GM18867 (cell line): ENCODE results near the gene HYDIN.
"Not testable (repeated sequence)": the region's sequence is repeated elsewhere in the genome, so short reads cannot be mapped to it uniquely, and the experiment has no call there.

Experiments
- ATAC-seq: cut with Tn5 transposase; IDR thresholded peaks from one replicate; pipeline ENCODE4 v1.9.1; 2021; ENCODE audit warnings: mild to moderate bottlenecking, moderate library complexity; ENCODE audit not compliant: unreplicated experiment

HYDIN gene

DNA sequence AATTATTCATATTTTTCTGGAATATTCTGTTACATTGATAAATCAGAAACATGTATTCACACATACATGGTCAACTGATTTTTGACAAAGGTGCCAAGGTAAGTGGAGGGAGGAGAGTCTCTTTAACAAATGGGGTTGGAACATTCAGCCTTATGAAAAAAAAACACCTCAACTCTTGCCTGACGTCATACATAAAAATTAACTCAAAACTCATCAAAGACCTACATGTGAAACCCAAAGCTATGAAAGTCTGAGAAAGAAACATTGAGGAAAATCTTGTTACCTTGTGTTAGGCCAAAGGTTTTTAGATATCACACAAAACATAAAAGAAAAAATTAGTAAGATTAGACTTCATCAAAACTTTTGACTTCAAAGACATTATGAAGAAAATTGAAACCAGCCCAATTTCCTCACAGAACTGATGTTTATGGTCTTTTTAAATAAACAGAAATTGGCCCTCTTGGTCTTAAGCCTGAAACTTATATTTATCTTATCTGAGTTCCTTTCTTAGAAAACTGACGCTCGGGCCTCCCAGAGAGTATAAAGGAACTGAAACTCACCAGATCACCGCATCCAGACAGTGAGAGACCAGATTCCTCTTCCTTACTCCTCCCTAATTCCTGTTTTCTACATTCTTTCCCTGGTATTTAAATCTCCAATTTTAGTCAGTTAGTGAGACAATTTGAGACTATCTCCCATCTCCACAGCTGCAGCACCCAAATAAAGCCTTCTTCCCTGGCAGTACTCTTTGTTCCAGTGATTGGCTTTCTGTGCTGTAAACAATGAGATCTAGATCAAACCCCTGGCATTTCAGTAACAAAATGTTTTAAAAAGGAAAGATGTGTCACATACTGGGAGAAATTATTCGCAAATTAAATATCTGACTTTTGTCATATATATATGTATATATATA lies 4.0 kb downstream of the HYDIN start:
- ATAC-seq = no peak

DNA sequence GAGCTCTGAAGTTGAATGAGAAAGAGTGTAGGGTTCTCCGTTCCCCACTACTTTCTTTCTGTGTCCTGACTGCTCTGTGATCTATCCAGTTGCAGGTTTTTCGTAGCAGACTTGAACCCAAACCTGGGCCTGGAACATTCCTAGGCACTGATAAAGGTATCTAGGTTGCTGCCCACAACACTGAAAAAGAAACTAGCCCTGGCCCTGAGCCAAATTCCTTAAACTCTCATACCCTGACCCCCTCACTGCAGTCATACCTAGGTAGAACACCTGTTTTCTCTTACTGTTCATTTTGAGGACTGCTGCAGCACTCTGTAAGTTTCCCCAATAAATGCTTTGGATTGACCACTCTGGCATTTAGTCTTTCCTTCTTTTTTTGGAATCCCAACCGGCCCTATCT lies 5.4 kb downstream of the HYDIN start:
- ATAC-seq = no peak

DNA sequence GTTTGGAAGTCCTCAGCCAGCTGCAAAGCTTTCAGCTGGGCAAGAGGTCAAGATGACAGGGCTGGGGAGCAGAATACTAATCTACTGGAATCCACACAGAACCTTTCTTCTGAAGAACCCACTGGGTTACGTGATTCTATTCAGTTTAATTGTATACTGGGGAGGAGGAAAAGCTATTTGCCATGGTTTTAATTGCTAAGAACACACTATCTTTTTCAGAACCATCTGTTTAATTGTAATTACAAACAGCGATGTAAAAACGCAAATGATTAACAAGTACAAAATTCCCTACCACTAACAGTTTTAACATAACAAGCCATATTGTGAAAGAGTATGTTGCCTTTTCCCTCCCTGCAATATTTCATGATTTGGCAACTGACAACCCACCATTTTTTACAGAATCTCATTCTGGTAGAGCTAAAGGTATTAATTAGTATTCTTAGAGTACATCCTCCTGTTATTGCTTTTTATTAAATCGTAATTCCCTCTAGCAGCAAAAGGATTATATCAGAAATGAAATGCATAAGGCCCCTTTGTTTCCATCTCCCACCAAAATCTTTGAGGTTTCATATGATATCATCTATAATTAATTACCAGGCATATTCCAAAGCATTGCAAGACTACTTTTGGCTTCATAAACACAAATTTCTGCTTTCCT lies 12.1 kb downstream of the HYDIN start:
- ATAC-seq = no peak

DNA sequence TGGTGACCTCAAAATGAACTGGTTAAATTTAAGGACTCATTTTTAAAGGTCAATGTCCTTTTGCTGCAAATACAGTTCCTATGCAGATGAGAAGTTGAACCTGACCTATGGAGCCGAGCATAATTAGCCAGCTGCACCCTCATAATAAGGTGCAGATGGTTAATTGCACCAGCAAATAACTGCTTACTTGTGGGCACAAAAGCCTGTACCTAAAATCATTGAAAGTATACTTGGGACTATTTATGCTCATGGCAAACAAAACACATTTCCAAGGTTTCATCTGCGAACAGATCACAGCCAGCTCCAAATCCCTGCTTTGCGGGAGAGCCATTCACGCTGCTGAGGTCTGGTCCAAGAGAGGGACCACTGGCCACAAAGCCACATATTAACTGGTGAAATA lies 13.0 kb downstream of the HYDIN start:
- ATAC-seq = no peak

DNA sequence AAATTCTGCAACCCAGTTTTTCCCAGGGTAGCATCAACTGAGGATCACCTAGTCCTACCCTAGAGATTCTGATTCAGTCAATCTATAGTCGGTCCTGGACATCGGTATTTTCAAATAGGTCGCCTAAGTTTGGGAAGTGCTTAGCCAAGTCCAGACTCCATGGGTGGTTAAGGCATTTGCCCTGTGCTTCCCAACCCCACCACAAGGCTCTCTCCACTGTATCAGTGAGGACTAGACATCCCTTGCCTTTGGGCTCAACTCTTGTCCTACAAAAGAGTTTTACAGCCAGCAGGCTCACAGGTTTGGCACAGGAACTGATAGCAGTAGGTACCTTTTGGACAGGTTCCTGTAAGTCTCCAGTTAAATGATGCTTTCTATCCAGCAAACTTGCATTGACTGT lies 13.8 kb downstream of the HYDIN start:
- no peak for ATAC-seq

DNA sequence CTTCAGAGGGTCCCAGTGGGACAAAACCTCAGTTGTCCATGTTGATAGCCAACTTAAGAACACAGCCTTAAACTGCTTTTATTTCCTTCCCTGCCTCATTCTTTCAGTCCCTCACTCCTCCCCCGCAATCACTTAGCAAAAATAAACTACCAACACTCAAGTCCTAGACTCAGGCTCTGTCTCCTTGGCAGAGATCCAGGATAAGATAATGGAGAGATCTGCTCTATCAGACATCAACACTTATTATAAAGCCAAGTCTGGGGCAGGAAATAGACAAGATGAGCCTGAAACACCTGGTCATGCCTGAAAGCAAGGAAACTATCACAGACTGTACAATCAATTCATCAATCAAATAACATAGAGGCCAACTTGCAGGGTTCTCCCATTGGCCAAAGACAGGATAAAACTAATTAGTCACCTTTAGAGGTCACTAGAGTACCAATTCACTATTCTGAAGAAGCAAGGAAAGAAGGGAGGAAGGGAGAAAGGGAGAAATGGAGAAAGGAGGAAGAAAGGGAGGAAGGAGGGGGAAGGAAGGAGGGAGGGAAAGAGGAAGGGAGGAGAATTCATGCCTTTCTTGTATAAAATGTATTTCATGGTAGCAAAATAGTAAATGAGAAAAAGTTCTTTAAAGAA lies 15.7 kb downstream of the HYDIN start:
- ATAC-seq = no peak

DNA sequence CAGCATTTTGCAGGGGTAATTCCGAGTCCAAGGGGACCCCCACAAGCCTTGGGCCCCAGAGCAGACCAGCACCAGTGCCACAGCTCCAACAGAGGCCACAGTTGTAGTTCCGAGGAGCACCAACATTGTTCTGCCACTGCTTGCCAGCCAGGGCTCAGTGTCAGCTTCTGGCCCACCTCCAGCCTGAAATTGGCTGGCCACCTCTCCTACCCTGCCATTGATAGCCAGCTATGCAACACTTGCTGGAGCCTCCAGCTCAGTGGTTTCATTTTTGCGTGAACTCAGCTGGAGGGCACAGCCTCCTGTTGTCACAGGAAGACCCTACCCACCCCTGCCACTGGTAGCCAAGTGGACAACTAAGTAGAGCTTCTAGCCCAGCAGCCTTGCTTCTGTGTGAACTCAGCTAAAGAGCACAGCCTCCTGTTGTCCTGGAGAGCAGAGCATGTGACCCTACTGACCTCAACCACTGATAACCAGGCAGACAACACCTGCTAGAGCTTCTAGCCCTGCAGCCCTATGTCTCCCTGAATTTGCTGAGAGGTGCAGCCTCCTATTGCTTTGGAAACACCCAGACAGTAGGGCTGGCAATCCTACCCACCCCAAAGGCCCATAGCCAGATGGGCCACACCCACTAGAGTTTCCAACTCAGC lies 24.9 kb downstream of the HYDIN start:
- no peak for ATAC-seq

DNA sequence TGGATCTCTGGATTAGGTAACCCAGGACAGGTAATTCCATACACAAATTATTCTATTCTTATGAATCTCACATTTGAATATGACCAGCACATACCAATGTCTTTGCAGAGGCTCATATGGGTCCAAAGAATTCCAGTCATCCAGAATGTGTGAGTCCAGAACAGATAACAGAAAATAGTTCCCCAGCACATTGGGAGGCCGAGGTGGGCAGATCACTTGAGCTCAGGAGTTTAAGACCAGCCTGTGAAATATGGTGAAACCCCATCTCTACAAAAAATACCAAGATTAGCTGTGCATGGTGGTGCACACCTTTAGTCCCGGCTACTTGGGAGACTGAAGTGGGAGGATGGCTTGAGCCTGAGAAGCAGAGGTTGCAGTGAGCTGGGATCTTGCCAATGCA lies 26.9 kb downstream of the HYDIN start:
- ATAC-seq = no peak

DNA sequence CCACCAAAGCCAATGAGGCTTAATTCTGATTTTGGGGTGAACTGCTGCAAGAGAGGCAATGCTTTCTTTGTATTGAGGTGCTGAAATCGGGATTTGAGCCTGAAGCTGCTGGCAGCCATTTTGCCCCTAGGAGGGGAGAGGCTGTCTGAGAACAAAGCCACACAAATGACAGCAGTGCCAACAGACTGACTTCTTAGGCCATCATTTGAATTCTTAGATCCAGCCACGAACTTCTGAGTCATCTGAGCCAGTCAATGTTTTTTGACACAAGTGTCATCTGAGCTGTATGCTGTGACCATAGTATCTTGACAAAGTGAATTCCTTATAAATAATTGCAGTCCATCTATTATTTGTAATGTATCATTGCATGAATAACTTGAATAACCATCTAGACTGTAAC lies 29.0 kb downstream of the HYDIN start:
- ATAC-seq = no peak

DNA sequence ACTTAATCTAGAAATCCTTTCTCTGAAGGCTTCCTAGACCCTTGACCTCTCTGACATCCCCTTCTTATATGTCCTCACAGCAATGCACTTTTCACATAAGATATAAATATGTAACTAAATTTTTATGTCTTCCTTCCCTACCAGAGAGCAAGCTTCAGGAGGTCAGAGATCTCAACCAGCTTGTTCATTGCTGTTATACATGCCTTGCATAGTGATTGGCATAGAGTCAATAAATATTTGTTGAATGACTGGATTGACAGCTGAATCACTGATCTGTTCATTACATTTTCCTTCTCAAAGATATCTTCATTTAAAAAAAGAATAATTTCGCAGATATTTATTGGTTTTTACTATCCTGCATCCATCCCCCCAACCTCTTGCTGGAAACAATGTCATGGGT lies 29.5 kb downstream of the HYDIN start:
- ATAC-seq = no peak

DNA sequence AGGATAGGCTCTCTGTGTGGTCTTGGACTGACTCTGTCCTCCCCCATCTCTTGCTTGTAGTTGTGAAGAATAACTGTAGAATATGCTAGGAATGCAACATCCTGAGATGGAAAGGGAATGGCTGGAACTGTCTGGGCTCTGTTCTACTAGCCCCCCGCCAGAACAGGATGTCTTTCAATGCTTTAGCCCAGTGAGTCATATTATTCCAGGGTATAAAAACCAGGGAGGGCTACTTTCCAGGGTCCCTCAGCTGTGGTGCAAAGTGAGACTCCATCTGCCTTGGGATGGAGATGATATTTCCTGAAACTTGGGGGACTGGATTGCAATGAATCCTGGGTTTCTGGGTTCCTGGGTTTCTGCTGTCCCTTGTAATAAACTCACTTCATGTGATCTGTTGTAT lies 32.1 kb downstream of the HYDIN start:
- no peak for ATAC-seq

DNA sequence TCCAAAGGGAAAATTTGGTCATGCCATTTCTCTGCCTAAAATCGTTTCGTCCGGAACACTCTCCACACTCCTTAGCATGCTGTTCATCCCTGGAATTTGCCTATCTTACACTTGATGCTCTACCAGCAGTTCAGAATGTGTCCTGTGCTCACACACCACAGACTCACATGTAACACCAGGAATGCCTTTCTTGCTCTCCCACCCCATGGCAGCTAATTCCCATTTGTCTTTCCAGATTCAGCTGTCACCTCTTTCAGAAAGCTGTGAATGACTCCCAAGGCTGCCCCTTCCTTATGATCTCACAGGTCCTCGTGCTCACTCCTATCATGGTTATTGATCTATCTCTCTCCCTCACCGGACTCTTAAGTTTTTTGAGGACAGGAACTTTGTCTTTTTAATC lies 38.1 kb downstream of the HYDIN start:
- no peak for ATAC-seq

DNA sequence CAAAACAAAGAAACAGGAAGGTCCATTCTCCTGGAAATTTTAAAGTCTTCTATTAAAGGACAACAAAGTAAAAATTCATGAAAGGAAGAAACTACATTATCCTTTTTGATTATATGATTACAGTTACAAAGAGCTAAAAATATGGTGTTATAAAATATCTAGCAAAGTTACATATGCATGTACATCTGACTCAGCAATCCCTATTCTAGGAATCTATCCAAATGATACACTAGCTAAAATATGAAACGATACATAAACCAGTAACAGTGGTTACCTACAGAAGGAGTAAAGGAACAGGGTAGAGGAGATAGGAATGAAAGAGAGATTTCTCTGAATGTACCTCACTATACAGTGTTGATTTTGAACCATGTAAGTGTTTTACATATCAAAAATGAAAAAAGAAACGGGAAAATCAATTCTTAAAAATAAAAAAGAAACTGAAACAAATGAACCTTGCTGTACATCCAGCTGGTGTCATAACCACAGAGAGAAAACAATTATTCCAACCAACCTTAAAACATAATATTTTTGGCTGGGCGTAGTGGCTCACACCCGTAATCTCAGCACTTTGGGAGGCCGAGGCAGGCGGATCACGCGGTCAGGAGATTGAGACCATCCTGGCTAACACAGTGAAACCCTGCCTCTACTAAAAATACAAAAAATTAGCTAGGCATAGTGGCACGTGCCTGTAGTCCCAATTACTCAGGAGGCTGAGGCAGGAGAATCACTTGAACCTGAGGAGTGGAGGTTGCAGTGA lies 41.4 kb downstream of the HYDIN start:
- no peak for ATAC-seq

DNA sequence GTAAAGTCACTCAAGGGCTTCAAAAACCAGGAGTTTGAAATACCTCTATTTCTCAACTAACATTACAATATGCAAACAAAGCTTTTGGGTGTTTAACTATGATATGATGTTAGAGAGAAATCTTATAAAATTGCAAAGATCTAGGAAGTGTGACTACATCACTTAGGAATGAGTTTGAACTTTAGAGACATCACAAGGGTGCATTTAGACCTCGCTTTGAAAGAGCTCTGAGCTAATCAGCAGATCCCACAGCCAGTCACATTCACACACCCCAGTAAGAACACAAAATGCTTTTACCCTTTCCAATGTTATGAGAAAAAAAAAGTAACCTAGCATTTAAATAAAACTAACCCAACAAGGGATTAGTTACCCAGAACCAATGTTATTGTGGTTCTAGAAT lies 45.2 kb downstream of the HYDIN start:
- no peak for ATAC-seq

DNA sequence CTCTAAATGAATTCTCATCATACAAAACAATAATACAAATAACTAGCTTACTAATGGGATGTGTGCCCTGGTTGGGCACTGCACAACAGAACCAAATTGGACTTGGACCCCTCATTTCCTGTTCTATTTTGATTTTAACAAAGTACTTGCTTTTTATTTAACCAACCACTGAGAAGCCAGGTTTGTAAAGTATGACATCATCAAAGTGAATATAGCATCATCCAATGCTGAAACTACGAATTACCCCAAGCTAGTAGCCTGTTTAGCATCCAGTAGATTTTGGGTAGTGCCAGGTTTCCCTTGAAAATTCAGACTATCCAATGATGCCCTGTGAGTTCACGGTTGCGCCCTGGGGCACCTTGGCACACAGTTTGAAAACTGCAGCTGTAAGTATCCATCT lies 51.0 kb downstream of the HYDIN start:
- ATAC-seq = no peak

DNA sequence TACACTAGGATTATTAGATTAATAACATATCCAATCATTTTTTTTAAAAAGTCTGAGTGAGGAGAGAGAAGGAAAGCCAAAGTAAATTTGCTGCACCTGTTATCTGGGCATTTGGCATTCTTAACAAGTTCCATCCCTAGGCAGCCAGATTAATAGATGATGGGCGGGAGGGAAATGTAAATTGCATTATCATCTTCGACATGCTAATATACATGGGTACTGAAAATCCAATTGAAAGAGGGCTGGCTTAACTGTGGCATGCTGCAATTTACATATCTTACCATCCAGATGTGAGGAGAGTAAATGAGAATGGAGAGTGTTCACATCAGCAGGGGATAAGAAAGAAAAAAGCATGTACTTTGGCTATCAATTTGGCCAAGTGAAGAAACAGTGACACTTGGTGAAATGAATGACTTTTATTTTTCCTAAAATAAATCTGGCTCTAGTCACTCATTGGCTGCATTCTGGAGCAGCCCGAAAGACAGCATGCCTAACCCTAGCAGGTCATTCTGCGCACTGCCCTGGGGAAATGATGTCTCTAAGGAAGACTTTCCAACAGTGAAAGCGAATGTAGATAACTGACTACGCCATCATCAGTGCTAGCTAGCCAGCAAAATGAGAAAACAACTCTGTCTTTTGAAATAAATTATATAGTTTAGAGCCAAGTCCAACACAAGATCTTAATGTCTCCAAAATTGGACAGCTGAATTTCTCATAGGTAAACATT lies 57.9 kb downstream of the HYDIN start:
- ATAC-seq = no peak

DNA sequence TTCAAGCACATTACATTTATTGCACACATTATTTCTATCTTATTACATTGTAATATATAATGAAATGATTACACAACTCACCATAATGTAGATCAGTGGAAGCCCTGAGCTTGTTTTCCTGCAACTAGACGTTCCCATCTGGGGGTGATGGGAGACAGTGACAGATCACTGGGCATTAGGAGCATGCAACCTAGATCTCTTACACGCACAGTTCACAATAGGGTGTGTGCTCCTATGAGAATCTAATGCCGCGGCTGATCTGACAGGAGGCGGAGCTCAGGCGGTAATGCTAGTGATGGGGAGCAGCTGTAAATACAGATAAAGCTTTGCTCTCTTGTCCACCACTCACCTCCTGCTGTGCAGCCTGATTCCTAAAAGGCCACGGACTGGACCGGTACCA lies 69.5 kb downstream of the HYDIN start:
- not testable (repeated sequence) for ATAC-seq

DNA sequence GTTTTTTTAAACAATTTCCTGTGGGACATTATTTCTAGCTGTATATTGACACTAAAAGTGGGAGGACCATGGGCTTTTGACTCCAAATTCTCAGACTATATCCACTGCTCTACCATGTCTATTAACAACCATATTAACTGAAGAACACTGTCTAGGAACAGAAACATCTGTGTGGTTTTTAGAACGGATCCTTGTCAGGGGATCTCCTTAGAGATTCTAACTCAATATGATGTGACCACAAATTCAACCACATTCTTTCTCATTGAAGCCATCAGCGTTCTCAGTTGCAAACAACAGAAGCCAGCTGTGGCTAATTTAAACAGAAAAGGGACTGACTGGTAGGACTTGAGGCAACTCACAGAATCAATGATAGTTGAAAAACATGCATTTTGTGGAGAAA lies 73.2 kb downstream of the HYDIN start:
- ATAC-seq = not testable (repeated sequence)

DNA sequence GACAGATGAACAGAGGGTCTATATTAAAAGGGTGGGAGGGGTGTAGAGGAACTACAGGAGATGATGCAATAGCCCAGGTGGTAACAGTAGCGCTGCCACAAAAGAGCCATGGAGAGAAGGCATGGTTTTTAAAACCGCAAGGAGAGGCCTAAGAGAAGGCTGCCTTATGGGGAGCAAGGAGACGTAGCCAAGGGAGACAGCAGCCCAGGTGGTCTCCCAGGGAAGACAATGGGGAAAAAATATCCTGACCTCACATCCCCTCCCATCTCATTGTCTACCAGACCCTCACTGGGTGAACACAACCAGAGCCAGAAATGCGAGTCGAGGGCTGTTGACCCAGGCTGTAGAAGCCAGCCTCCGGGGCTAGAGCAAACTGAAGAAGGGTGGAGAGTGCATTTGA lies 77.2 kb downstream of the HYDIN start:
- not testable (repeated sequence) for ATAC-seq

DNA sequence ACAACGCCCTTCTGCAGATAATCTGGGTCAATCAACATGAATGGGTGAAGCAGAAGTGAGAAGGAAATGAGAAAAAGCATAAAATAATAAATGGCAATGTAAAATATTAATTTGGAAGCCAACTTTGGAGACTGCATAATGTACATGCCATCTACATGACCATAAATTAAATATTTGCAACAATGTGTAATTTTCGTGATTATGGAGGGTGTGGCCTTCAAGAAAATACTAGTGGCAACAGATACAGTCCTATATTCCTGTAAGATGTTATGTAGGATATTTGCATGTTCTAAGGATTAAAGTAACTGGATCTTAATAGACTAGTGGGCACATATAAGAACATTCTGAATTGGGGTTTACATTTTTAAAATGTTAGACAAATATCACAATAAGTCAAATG lies 78.9 kb downstream of the HYDIN start:
- not testable (repeated sequence) for ATAC-seq
